A549 (cell line): Measurements from ENCODE around the gene AFAP1L2. TPM values are rescaled to one million over a fixed set of nuclear protein-coding genes. Genes with fewer than 3 reads are reported as not detected.

Experiments
- ATAC-seq, 2 experiments: fragments of 200-7000 bp in 1 of 2; fragments of >200 bp in 1 of 2; cut with Nextera tagmentation in 1 of 2; cut with Tn5 transposase in 1 of 2; 3 replicates each; pipeline versions ENCODE4 v1.8.0 to v1.9.1; 2018 to 2020; ENCODE audit warnings: mild to moderate bottlenecking in 1 of 2, moderate library complexity in 1 of 2
- CTCF ChIA-PET: fragments of 300-600 bp; sonication (Branson Sonifier 250); formaldehyde crosslinking; extraction: SDS; loops from one replicate; lab custom pipeline; 2021; ENCODE audit warnings: antibody characterized with exemption, inconsistent platforms; lab: Yijun Ruan, JAX
- POLR2A ChIA-PET: fragments of 350-600 bp; formaldehyde crosslinking; extraction: SDS; loops from one replicate; lab custom pipeline; 2021; ENCODE audit warnings: antibody characterized with exemption, inconsistent platforms; lab: Yijun Ruan, JAX
- DNase-seq, 2 experiments: peaks; one replicate each; pipeline versions ENCODE4 v3.0.0 to v3.0.0-alpha.2; 2011 to 2016; ENCODE audit warnings: low read depth in 1 of 2, low spot score in 1 of 2
- FAIRE-seq: peaks from 2 replicates; lab custom pipeline; 2011; peaks lifted over from hg19 to GRCh38; lab: Jason Lieb, UNC
- H3K27ac ChIP-seq, 2 experiments: fragments of >200 bp; sonication (Bioruptor Twin); formaldehyde crosslinking; 3 replicates each; pipeline ENCODE4 v1.5.1; 2016 to 2017
- H3K4me1 ChIP-seq: fragments of >200 bp; sonication (Bioruptor Twin); formaldehyde crosslinking; 3 replicates; pipeline ENCODE4 v1.6.1; 2016
- H3K4me2 ChIP-seq: fragments of >200 bp; sonication (Bioruptor Twin); formaldehyde crosslinking; 3 replicates; pipeline ENCODE4 v1.6.1; 2016
- H3K4me3 ChIP-seq: fragments of >200 bp; sonication (Bioruptor Twin); formaldehyde crosslinking; 3 replicates; pipeline ENCODE4 v1.5.1; 2016
- H3K9me3 ChIP-seq: fragments of >200 bp; sonication (Bioruptor Twin); formaldehyde crosslinking; 3 replicates; pipeline ENCODE4 v1.6.1; 2016
- CBX2 ChIP-seq: fragments of 200-600 bp; sonication (generic); IDR thresholded peaks from 2 replicates; pipeline ENCODE4 v1.6.1; 2016; ENCODE audit warnings: low read depth, mild to moderate bottlenecking, borderline replicate concordance
- CEBPB ChIP-seq, 2 experiments: fragments of >200 bp in 1 of 2; sonication (Bioruptor Twin) in 1 of 2; formaldehyde crosslinking in 1 of 2; IDR thresholded peaks; 2 replicates each; pipeline ENCODE4 v1.6.1; 2012 to 2016
- EHMT2 ChIP-seq: fragments of 200-600 bp; sonication (generic); IDR thresholded peaks from 2 replicates; pipeline ENCODE4 v1.6.1; 2016; ENCODE audit warnings: antibody characterized with exemption, low read depth, mild to moderate bottlenecking, moderate library complexity
- EP300 ChIP-seq, 2 experiments: fragments of >200 bp; sonication (Bioruptor Twin); formaldehyde crosslinking; IDR thresholded peaks; 2 replicates in 1 of 2; 3 replicates in 1 of 2; pipeline ENCODE4 v1.6.1; 2016 to 2017
- FOSB ChIP-seq: fragments of 250-450 bp; sonication (Bioruptor Pico); IDR thresholded peaks from 2 replicates; pipeline ENCODE4 v1.5.0; 2020; ENCODE audit warnings: mild to moderate bottlenecking, moderate library complexity
- FOXS1 ChIP-seq: fragments of 250-450 bp; sonication (Bioruptor Pico); IDR thresholded peaks from 2 replicates; pipeline ENCODE4 v1.5.0; 2020; ENCODE audit warnings: mild to moderate bottlenecking, moderate library complexity
- GATA3 ChIP-seq: IDR thresholded peaks from 2 replicates; pipeline ENCODE4 v1.6.1; 2012; ENCODE audit warnings: borderline replicate concordance
- HEYL ChIP-seq: fragments of 250-450 bp; sonication (Bioruptor Pico); IDR thresholded peaks from 2 replicates; pipeline ENCODE4 v1.8.0; 2021; ENCODE audit warnings: mild to moderate bottlenecking, moderate library complexity
- HOXA7 ChIP-seq: fragments of 250-450 bp; sonication (Bioruptor Pico); IDR thresholded peaks from 2 replicates; pipeline ENCODE4 v1.5.0; 2020; ENCODE audit warnings: mild to moderate bottlenecking, moderate library complexity
- JUN ChIP-seq, 2 experiments: fragments of >200 bp; sonication (Bioruptor Twin); formaldehyde crosslinking; IDR thresholded peaks; 2 replicates in 1 of 2; 3 replicates in 1 of 2; pipeline ENCODE4 v1.6.1; 2016 to 2017
- MYC ChIP-seq: IDR thresholded peaks from 2 replicates; pipeline ENCODE4 v1.6.1; 2012; ENCODE audit warnings: mild to moderate bottlenecking, inconsistent platforms, low read length, improper control_type of control experiment, borderline replicate concordance
- POLR2A ChIP-seq: IDR thresholded peaks from 2 replicates; pipeline ENCODE4 v1.6.1; 2012; ENCODE audit warnings: mild to moderate bottlenecking, low read length
- RCOR1 ChIP-seq: fragments of 150-350 bp; IDR thresholded peaks from 2 replicates; pipeline ENCODE4 v1.6.1; 2014; ENCODE audit warnings: antibody characterized with exemption, low read length, low read depth
- ZC3H11A ChIP-seq: fragments of 450-650 bp; IDR thresholded peaks from 2 replicates; pipeline ENCODE4 v1.6.1; 2014; ENCODE audit warnings: antibody characterized with exemption, mild to moderate bottlenecking
- WGBS: methylation state at CpG from one replicate; pipeline ENCODE4 v1.1.6; 2017; ENCODE audit errors: missing lambda C conversion rate; 5-methylcytosine and 5-hydroxymethylcytosine counted together
- polyA plus RNA-seq, 4 experiments: library from polyadenylated mRNA; depleted of rRNA in 3 of 4; stranded (reverse); fragments of >200 nt; fragmentation: RNase III in 1 of 4; extraction: RNeasy Plus Mini Kit Qiagen cat#74134 plus additional on column Dnase treatment in 1 of 4; gene quantifications; 2 replicates in 3 of 4; 3 replicates in 1 of 4; pipeline ENCODE4 v1.2.3, GENCODE V29; 2011 to 2017
- TF ChIP-seq, protein P1 (sequence below): fragments of 200-600 bp; sonication (generic); IDR thresholded peaks from 2 replicates; pipeline ENCODE4 v1.6.1; 2016; ENCODE audit warnings: antibody characterized with exemption, mild to moderate bottlenecking, moderate library complexity
- TF ChIP-seq, protein P2 (sequence below): IDR thresholded peaks from 2 replicates; pipeline ENCODE4 v1.6.1; 2012
- TF ChIP-seq, protein P3 (sequence below): fragments of 150-350 bp; IDR thresholded peaks from 2 replicates; pipeline ENCODE4 v1.6.1; 2014; ENCODE audit warnings: low read depth, mild to moderate bottlenecking, low read length

The AFAP1L2 gene
- polyA plus RNA-seq, 2 of the 4 experiments (the other 2 are of a cell fraction) = 19.6 to 27.3 TPM

DNA sequence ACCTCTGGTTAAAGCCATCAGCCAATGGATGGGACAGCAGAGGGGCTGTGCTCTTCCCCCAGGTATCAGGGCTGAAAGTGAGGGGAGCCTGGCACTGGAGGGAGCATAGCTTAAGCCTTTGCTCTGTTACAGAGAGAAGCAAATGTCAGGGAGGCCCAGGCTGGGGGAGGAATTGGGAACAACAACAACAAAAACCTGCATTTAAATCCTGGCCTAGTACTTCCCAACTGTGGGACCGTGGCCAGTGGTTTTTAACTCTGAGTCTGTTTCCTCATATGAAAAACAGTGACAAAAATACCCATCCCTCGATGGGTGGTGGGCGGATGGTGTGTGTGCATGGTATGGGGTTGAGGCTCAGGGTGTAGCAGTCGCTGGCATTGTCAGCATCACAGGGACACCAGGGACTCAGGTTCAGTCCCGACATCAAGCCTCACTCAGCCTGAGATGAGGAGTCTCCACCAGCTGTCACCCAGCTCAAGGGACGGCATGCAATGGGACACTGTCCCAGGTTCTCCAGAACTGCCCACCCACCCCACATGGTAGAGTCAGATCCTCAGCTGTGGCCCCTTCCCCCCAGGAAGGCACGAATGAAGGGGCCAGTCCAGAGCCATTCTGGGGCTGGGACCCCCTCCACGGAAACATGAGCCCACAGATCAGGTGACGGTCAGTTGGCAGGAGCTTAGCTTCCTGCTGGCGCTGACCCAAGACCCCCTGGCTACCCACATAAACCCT, 74.5 kb downstream of the AFAP1L2 start:
- FAIRE-seq = no peak
- ATAC-seq = no peak
- TF ChIP-seq CBX2 (no peak), FOXS1 (CRISPR knock-in tag) (no peak)
- TF ChIP-seq, protein P1, sequence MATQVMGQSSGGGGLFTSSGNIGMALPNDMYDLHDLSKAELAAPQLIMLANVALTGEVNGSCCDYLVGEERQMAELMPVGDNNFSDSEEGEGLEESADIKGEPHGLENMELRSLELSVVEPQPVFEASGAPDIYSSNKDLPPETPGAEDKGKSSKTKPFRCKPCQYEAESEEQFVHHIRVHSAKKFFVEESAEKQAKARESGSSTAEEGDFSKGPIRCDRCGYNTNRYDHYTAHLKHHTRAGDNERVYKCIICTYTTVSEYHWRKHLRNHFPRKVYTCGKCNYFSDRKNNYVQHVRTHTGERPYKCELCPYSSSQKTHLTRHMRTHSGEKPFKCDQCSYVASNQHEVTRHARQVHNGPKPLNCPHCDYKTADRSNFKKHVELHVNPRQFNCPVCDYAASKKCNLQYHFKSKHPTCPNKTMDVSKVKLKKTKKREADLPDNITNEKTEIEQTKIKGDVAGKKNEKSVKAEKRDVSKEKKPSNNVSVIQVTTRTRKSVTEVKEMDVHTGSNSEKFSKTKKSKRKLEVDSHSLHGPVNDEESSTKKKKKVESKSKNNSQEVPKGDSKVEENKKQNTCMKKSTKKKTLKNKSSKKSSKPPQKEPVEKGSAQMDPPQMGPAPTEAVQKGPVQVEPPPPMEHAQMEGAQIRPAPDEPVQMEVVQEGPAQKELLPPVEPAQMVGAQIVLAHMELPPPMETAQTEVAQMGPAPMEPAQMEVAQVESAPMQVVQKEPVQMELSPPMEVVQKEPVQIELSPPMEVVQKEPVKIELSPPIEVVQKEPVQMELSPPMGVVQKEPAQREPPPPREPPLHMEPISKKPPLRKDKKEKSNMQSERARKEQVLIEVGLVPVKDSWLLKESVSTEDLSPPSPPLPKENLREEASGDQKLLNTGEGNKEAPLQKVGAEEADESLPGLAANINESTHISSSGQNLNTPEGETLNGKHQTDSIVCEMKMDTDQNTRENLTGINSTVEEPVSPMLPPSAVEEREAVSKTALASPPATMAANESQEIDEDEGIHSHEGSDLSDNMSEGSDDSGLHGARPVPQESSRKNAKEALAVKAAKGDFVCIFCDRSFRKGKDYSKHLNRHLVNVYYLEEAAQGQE = no peak
- TF ChIP-seq, all 56 proteins: peak for 0
- Histone ChIP-seq H3K4me2 (no peak overlapping the region), H3K4me1 (peaks cover 20% of the 10 kb centered on the region), H3K27ac (no peak overlapping the region), H3K4me3 (no peak overlapping the region), H3K9me3 (no peaks in the 10 kb centered on the region)
- DNase-seq = no peak
- ChIA-PET POLR2A (no interaction called here), CTCF (interaction anchor here (1.1 to 3.0 kb wide), 4 partner anchors 9 to 73 kb away, joined by 3 to 10 read pairs (median 4); no protein-coding TSS in a partner anchor)
- WGBS = 80% methylated on average over 10 of the region's 10 CpGs

DNA sequence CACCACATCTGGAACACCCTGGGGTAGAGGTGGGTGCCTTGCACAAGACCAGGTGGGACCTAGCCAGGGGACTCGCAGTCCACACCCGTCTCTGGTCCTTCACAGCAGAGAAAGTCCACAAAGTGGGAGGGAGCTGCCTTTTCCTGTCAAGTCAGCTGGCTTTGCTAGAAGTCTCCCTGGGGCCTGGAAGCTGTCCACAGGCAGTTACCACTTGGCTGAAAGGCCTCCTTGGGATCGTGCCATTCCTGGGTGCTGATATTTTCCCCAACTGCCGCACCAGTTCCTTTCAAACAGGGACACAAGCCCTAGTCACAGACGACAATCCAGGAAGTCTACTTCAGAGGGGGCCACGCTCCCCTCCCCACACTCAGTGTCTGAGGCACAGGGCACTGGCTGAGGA, 75.4 kb downstream of the AFAP1L2 start:
- FAIRE-seq = no peak
- H3K4me2 ChIP-seq = no peak overlapping the region
- TF ChIP-seq, protein P2, sequence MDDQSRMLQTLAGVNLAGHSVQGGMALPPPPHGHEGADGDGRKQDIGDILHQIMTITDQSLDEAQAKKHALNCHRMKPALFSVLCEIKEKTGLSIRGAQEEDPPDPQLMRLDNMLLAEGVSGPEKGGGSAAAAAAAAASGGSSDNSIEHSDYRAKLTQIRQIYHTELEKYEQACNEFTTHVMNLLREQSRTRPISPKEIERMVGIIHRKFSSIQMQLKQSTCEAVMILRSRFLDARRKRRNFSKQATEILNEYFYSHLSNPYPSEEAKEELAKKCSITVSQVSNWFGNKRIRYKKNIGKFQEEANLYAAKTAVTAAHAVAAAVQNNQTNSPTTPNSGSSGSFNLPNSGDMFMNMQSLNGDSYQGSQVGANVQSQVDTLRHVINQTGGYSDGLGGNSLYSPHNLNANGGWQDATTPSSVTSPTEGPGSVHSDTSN = no peak
- TF ChIP-seq MYC (no peak), HOXA7 (no peak), CBX2 (no peak), EHMT2 (no peak), RCOR1 (no peak)
- TF ChIP-seq, all 56 proteins: peak for 0
- 91% methylated on average over 6 of the region's 6 CpGs for WGBS
- H3K4me3 ChIP-seq = no peak overlapping the region
- ChIA-PET POLR2A (no interaction called here), CTCF (interaction anchor here (3.0 kb wide), 1 partner anchor 25 kb away, joined by 10 read pairs; no protein-coding TSS in a partner anchor)
- ATAC-seq = no peak
- H3K9me3 ChIP-seq = no peaks in the 10 kb centered on the region
- H3K27ac ChIP-seq = no peak overlapping the region; a peak in 1 of 6 replicates
- H3K4me1 ChIP-seq = peaks cover 21% of the 10 kb centered on the region
- DNase-seq = no peak

DNA sequence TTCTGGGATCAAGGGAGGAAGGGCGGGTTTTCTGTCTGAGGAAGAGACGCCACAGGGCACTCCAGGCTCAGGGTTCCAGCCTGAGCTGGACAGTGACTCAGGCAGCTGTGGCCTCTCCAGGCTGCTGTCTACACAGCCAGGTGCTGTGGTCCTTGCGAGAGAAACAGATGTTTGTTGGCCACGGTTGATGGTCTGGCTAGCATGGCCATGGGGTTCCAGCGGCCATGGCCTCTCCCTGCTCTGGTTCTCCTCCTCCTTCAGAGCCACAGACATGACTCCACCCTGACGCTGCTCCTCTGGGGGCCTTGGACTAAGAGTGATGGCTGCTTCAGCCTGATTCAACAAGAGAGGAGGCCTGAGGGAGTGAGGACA, 75.9 kb downstream of the AFAP1L2 start:
- CTCF ChIA-PET = interaction anchor here (2.7 to 3.5 kb wide), 3 partner anchors 8 to 25 kb away, joined by 9 to 18 read pairs (median 10); no protein-coding TSS in a partner anchor
- Histone ChIP-seq H3K4me3 (no peak overlapping the region), H3K27ac (no peak overlapping the region; a peak in 1 of 6 replicates)
- no peak for FAIRE-seq
- no peak for ATAC-seq
- no peak for TF ChIP-seq JUN (IDR thresholded peaks at IDR 0.05)
- TF ChIP-seq, protein P3, sequence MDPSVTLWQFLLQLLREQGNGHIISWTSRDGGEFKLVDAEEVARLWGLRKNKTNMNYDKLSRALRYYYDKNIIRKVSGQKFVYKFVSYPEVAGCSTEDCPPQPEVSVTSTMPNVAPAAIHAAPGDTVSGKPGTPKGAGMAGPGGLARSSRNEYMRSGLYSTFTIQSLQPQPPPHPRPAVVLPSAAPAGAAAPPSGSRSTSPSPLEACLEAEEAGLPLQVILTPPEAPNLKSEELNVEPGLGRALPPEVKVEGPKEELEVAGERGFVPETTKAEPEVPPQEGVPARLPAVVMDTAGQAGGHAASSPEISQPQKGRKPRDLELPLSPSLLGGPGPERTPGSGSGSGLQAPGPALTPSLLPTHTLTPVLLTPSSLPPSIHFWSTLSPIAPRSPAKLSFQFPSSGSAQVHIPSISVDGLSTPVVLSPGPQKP = no peak
- TF ChIP-seq ZC3H11A = no peak
- TF ChIP-seq FOSB (CRISPR knock-in tag) = no peak
- no peak for TF ChIP-seq MYC
- no peak for TF ChIP-seq CEBPB (IDR thresholded peaks at IDR 0.05)
- TF ChIP-seq POLR2A = no peak
- no peak for TF ChIP-seq EP300 (IDR thresholded peaks at IDR 0.05)
- no peak for TF ChIP-seq GATA3
- TF ChIP-seq, protein P1 = no peak
- TF ChIP-seq HEYL (CRISPR knock-in tag) = no peak
- TF ChIP-seq CBX2 = no peak
- TF ChIP-seq, all 56 proteins: peak for 0
- WGBS = 88% methylated on average over 5 of the region's 6 CpGs
- no peak for DNase-seq
- POLR2A ChIA-PET = no interaction called here
- H3K4me2 ChIP-seq = no peak overlapping the region
- H3K9me3 ChIP-seq = no peaks in the 10 kb centered on the region
- peaks cover 25% of the 10 kb centered on the region for H3K4me1 ChIP-seq
